Measurements from ENCODE around the gene ITGB4. TPM values are rescaled to one million over a fixed set of nuclear protein-coding genes. Genes with fewer than 3 reads are reported as not detected.

The ITGB4 gene
- total and polyA plus RNA-seq, 9 of the 15 experiments (the other 6 are each of a cell fraction or from before 2014, with no cell fraction given), result 0.05 to 2.8 (median 0.76) TPM; not detected in 3

DNA sequence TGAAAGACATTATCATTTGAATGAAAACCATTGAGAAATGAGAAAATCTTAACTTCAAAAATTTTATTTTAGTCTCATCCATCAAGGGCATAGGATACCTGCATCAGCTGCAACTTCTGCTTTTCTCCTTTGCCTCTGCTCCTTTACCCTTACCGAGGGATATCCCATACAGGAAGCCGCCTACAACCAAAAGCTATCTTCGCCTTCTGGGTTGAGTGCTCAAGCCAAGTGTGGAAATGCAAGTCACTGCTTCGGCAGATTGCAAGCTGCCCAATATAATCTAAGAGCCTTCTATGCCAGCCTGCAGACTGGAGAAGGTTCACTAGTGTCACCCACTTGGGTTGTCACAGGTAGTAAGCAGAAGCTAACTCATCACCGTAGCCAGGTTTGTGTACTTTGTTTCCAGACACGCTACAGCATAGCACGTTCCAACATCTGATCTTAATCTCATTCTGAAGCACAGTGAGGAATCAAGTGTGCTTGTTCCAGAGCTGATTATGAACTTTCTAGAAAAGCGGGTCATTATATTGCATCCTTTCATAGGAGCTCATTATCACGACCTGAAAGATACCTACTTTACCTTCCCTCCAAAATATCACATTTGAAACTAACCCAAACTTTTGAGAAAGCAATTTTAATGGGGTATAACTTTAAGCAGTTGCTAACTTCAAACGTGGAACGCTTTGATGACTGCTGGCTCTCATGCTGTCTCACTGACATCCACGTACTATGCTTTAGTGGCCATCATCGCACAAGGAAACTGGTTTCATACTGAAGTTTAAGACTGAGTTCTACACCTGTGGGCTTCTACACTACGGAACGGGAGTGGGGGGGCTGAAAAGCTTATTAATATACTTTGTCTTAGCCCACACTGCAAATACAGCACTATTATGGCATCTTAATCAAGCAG is 55.4 kb downstream of the ITGB4 start (continued):
- TF ChIP-seq ARID2 (IDR thresholded peaks at IDR 0.05) (no peak), HDAC6 (IDR thresholded peaks at IDR 0.05; ENCODE audit: low read depth, low read length) (no peak), FOXM1 (IDR thresholded peaks at IDR 0.05; ENCODE audit: low read depth) (no peak), FOXM1 (CRISPR knock-in tag; IDR thresholded peaks at IDR 0.05; ENCODE audit: low read depth) (no peak), MCM3 (IDR thresholded peaks at IDR 0.05) (no peak), ZNF224 (CRISPR knock-in tag; IDR thresholded peaks at IDR 0.05) (no peak), ZNF696 (CRISPR knock-in tag; conservative IDR thresholded peaks at IDR 0.05) (no peak; the same call in none of the 2 replicates), HNRNPL (IDR thresholded peaks at IDR 0.05; ENCODE audit: low read depth, low read length) (no peak), SAFB (IDR thresholded peaks at IDR 0.05; ENCODE audit: borderline replicate concordance, low read depth, low read length) (no peak), ZNF77 (CRISPR knock-in tag; IDR thresholded peaks at IDR 0.05) (no peak), ZC3H8 (IDR thresholded peaks at IDR 0.05) (no peak), ZC3H11A (IDR thresholded peaks at IDR 0.05; ENCODE audit: low read depth, low read length) (no peak)
- TF ChIP-seq, protein P1, sequence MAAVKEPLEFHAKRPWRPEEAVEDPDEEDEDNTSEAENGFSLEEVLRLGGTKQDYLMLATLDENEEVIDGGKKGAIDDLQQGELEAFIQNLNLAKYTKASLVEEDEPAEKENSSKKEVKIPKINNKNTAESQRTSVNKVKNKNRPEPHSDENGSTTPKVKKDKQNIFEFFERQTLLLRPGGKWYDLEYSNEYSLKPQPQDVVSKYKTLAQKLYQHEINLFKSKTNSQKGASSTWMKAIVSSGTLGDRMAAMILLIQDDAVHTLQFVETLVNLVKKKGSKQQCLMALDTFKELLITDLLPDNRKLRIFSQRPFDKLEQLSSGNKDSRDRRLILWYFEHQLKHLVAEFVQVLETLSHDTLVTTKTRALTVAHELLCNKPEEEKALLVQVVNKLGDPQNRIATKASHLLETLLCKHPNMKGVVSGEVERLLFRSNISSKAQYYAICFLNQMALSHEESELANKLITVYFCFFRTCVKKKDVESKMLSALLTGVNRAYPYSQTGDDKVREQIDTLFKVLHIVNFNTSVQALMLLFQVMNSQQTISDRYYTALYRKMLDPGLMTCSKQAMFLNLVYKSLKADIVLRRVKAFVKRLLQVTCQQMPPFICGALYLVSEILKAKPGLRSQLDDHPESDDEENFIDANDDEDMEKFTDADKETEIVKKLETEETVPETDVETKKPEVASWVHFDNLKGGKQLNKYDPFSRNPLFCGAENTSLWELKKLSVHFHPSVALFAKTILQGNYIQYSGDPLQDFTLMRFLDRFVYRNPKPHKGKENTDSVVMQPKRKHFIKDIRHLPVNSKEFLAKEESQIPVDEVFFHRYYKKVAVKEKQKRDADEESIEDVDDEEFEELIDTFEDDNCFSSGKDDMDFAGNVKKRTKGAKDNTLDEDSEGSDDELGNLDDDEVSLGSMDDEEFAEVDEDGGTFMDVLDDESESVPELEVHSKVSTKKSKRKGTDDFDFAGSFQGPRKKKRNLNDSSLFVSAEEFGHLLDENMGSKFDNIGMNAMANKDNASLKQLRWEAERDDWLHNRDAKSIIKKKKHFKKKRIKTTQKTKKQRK (IDR thresholded peaks at IDR 0.05; ENCODE audit: borderline replicate concordance, low read depth, low read length), result no peak
- TF ChIP-seq, protein P2, sequence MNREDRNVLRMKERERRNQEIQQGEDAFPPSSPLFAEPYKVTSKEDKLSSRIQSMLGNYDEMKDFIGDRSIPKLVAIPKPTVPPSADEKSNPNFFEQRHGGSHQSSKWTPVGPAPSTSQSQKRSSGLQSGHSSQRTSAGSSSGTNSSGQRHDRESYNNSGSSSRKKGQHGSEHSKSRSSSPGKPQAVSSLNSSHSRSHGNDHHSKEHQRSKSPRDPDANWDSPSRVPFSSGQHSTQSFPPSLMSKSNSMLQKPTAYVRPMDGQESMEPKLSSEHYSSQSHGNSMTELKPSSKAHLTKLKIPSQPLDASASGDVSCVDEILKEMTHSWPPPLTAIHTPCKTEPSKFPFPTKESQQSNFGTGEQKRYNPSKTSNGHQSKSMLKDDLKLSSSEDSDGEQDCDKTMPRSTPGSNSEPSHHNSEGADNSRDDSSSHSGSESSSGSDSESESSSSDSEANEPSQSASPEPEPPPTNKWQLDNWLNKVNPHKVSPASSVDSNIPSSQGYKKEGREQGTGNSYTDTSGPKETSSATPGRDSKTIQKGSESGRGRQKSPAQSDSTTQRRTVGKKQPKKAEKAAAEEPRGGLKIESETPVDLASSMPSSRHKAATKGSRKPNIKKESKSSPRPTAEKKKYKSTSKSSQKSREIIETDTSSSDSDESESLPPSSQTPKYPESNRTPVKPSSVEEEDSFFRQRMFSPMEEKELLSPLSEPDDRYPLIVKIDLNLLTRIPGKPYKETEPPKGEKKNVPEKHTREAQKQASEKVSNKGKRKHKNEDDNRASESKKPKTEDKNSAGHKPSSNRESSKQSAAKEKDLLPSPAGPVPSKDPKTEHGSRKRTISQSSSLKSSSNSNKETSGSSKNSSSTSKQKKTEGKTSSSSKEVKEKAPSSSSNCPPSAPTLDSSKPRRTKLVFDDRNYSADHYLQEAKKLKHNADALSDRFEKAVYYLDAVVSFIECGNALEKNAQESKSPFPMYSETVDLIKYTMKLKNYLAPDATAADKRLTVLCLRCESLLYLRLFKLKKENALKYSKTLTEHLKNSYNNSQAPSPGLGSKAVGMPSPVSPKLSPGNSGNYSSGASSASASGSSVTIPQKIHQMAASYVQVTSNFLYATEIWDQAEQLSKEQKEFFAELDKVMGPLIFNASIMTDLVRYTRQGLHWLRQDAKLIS (CRISPR knock-in tag; IDR thresholded peaks at IDR 0.05), result peak; percentile 73
- TF ChIP-seq, protein P3, sequence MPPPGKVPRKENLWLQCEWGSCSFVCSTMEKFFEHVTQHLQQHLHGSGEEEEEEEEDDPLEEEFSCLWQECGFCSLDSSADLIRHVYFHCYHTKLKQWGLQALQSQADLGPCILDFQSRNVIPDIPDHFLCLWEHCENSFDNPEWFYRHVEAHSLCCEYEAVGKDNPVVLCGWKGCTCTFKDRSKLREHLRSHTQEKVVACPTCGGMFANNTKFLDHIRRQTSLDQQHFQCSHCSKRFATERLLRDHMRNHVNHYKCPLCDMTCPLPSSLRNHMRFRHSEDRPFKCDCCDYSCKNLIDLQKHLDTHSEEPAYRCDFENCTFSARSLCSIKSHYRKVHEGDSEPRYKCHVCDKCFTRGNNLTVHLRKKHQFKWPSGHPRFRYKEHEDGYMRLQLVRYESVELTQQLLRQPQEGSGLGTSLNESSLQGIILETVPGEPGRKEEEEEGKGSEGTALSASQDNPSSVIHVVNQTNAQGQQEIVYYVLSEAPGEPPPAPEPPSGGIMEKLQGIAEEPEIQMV (tag; conservative IDR thresholded peaks at IDR 0.05; ENCODE audit: low read depth), result no peak
- TF ChIP-seq, protein P4, sequence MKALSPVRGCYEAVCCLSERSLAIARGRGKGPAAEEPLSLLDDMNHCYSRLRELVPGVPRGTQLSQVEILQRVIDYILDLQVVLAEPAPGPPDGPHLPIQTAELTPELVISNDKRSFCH (CRISPR knock-in tag; IDR thresholded peaks at IDR 0.05), result no peak
- TF ChIP-seq, protein P4 (tag; IDR thresholded peaks at IDR 0.05), result no peak
- TF ChIP-seq, protein P5, sequence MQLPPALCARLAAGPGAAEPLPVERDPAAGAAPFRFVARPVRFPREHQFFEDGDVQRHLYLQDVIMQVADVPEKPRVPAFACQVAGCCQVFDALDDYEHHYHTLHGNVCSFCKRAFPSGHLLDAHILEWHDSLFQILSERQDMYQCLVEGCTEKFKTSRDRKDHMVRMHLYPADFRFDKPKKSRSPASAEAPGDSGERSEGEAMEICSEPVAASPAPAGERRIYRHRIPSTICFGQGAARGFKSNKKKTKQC (CRISPR knock-in tag; IDR thresholded peaks at IDR 0.05), result no peak

Data from K562 (cell line).